ENCODE data around the gene C1orf198.

DNA sequence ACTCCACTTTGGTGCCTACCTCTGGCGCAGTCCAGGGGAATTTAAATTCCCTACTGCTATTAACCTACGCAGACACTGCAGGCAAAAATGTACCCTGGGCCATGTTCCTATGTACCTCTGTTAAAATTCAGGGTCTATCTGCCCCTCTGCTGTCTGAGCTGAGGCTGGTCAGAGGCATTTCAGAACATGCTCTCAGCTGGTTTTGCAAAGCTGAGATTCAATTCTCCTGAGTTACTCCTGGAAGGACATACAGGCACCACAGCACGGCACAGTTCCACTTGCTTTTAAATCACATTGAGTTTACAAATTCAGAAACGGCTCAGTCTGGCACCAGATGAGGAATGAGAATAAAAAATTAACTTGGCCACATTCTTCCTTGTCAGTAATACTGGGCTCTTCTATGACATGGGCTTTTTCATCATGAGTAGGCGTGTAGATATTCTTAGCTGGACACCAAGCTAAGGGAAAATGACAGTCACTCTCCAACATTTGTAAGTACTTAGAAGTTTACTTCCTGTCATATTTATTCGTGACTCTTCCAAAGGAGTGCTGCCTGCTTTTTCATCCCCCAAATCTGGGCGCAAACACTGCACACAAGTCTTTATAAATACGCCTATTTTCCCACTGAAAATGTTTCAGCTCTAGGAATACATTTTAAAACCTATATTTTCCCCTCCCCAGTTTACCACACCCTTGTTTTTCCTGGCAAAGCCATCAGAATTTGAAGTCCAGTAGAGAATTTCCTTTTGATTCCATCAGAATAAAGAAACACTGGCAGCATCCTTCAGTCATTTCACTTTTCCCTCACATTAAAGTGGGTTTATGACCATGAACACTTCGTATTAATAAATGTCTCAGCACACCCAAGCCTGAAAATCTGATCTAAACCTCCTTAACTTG, 1.9 kb downstream of the C1orf198 start:
- TF ChIP-seq, protein P1, sequence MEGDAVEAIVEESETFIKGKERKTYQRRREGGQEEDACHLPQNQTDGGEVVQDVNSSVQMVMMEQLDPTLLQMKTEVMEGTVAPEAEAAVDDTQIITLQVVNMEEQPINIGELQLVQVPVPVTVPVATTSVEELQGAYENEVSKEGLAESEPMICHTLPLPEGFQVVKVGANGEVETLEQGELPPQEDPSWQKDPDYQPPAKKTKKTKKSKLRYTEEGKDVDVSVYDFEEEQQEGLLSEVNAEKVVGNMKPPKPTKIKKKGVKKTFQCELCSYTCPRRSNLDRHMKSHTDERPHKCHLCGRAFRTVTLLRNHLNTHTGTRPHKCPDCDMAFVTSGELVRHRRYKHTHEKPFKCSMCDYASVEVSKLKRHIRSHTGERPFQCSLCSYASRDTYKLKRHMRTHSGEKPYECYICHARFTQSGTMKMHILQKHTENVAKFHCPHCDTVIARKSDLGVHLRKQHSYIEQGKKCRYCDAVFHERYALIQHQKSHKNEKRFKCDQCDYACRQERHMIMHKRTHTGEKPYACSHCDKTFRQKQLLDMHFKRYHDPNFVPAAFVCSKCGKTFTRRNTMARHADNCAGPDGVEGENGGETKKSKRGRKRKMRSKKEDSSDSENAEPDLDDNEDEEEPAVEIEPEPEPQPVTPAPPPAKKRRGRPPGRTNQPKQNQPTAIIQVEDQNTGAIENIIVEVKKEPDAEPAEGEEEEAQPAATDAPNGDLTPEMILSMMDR (IDR thresholded peaks at IDR 0.05; ENCODE audit: control extremely low read depth in 1 of 3, insufficient read depth in 1 of 3, low read depth in 1 of 3, low read length in 3 of 3): no peak
- TF ChIP-seq CHD1 (IDR thresholded peaks at IDR 0.05; ENCODE audit: low read depth, low read length) (no peak), POLR2AphosphoS5 (IDR thresholded peaks at IDR 0.05; ENCODE audit: low read depth, low read length) (no peak), SP2 (IDR thresholded peaks at IDR 0.05; ENCODE audit: low read length) (no peak), TCF12 (IDR thresholded peaks at IDR 0.05; ENCODE audit: low read depth, low read length) (no peak), POLR2A (IDR thresholded peaks at IDR 0.05; ENCODE audit: control extremely low read depth in 1 of 2, low read depth in 2 of 2, low read length in 2 of 2) (no peak), EZH2 (IDR thresholded peaks at IDR 0.05; ENCODE audit: low read depth, low read length, severe bottlenecking) (no peak), ASH2L (IDR thresholded peaks at IDR 0.05; ENCODE audit: low read length) (no peak)
